HepG2 (cell line): ENCODE measurements around the gene SHISA6. TPM values are rescaled to one million over a fixed set of nuclear protein-coding genes. Genes with fewer than 3 reads are reported as not detected.

Experiments used
- ATAC-seq: fragments of 200-7000 bp; cut with Tn5 transposase; 3 replicates; pipeline ENCODE4 v1.9.1; 2020; ENCODE audit warnings: mild to moderate bottlenecking, moderate library complexity
- BruUV-seq: library from RNA; stranded (reverse); fragments of 400-500 nt; replicated peaks from 2 replicates; lab custom pipeline; 2021; lab: Mats Ljungman, UMichigan
- CTCF ChIA-PET: fragments of 300-600 bp; formaldehyde crosslinking; extraction: SDS; loops from one replicate; lab custom pipeline; 2021; ENCODE audit warnings: low total read pairs, inconsistent platforms, low intra/inter-chr PET ratio; lab: Yijun Ruan, JAX
- POLR2A ChIA-PET: fragments of 350-600 bp; sonication (Branson Sonifier 250); formaldehyde crosslinking; loops from one replicate; lab custom pipeline; 2020; ENCODE audit warnings: antibody characterized with exemption, inconsistent platforms; lab: Yijun Ruan, JAX
- DNase-seq: peaks from one replicate; pipeline ENCODE4 v3.0.0-alpha.2; 2015; ENCODE audit warnings: low spot score
- FAIRE-seq: peaks from 3 replicates; lab custom pipeline; 2011; peaks lifted over from hg19 to GRCh38; lab: Jason Lieb, UNC
- H2AFZ ChIP-seq: one replicate; pipeline ENCODE4 v1.6.1; 2011; ENCODE audit warnings: low read length, inconsistent platforms
- H3K27ac ChIP-seq: fragments of 300-600 bp; 3 replicates; pipeline ENCODE4 v1.8.0; 2011; ENCODE audit warnings: mixed run types, mild to moderate bottlenecking, mixed read lengths, low read length, inconsistent platforms; ENCODE audit not compliant: insufficient read depth; ENCODE audit errors: extremely low read length
- H3K27me3 ChIP-seq, 2 experiments: fragments of 200-600 bp in 1 of 2; 2 replicates in 1 of 2; 3 replicates in 1 of 2; pipeline versions ENCODE4 v1.6.0 to v1.8.0; 2011; ENCODE audit warnings: low read length in 2 of 2, mild to moderate bottlenecking in 2 of 2, moderate library complexity in 2 of 2, inconsistent platforms in 1 of 2; ENCODE audit not compliant: insufficient read depth in 2 of 2, control insufficient read depth in 1 of 2
- H3K36me3 ChIP-seq, 2 experiments: fragments of 200-600 bp in 1 of 2; replicated peaks in 1 of 2; 2 replicates in 1 of 2; 3 replicates in 1 of 2; pipeline versions ENCODE4 v1.5.1 to v1.8.0; 2011; ENCODE audit warnings: low read length in 2 of 2, inconsistent platforms in 1 of 2; ENCODE audit not compliant: insufficient read depth in 2 of 2, control insufficient read depth in 1 of 2
- H3K4me1 ChIP-seq: 2 replicates; pipeline ENCODE4 v1.5.1; 2012; ENCODE audit warnings: low read length, inconsistent platforms; ENCODE audit not compliant: insufficient read depth
- H3K4me2 ChIP-seq: 2 replicates; pipeline ENCODE4 v1.6.0; 2011; ENCODE audit warnings: low read depth, low read length, inconsistent platforms
- H3K4me3 ChIP-seq, 3 experiments: fragments of 200-600 bp in 1 of 3; sonication (generic), shearing (Covaris generic) in 1 of 3; replicated peaks in 1 of 3; 2 replicates each; pipeline ENCODE4 v1.5.1; 2011 to 2016; ENCODE audit warnings: low read length in 3 of 3, inconsistent platforms in 2 of 3, low read depth in 2 of 3, mild to moderate bottlenecking in 2 of 3, control low read depth in 1 of 3, mixed read lengths in 1 of 3; ENCODE audit not compliant: insufficient read depth in 1 of 3
- H3K79me2 ChIP-seq: one replicate; pipeline ENCODE4 v1.6.1; 2011; ENCODE audit warnings: low read length, inconsistent platforms; ENCODE audit not compliant: insufficient read depth
- H3K9ac ChIP-seq: 2 replicates; pipeline ENCODE4 v1.6.0; 2011; ENCODE audit warnings: mild to moderate bottlenecking, low read depth, low read length, inconsistent platforms; ENCODE audit not compliant: insufficient read depth
- H3K9me3 ChIP-seq: 2 replicates; pipeline ENCODE4 v1.5.1; 2012; ENCODE audit warnings: mild to moderate bottlenecking, low read length
- H4K20me1 ChIP-seq: 2 replicates; pipeline ENCODE4 v1.6.0; 2011; ENCODE audit warnings: inconsistent platforms, mild to moderate bottlenecking, low read length, moderate library complexity; ENCODE audit not compliant: insufficient read depth
- FOXA1 ChIP-seq, 2 experiments: fragments of 450-650 bp in 1 of 2; sonication (generic) in 1 of 2; formaldehyde crosslinking in 1 of 2; IDR thresholded peaks; 2 replicates each; pipeline versions ENCODE4 v1.4.0 to v1.6.1; 2016 to 2020; ENCODE audit warnings: missing genetic modification reagents in 1 of 2
- FOXA3 ChIP-seq: IDR thresholded peaks from 2 replicates; pipeline ENCODE4 v1.6.1; 2016; ENCODE audit warnings: missing genetic modification reagents, missing compliant biosample characterization
- HNF4A ChIP-seq: sonication (generic); formaldehyde crosslinking; IDR thresholded peaks from 2 replicates; pipeline ENCODE4 v1.4.0; 2020; ENCODE audit warnings: missing genetic modification reagents
- SALL1 ChIP-seq: sonication (generic); formaldehyde crosslinking; IDR thresholded peaks from 2 replicates; pipeline ENCODE4 v1.8.0; 2022; ENCODE audit warnings: mild to moderate bottlenecking, missing genetic modification reagents
- ZFY ChIP-seq: sonication (generic); formaldehyde crosslinking; IDR thresholded peaks from 2 replicates; pipeline ENCODE4 v1.4.0; 2020; ENCODE audit warnings: missing genetic modification reagents
- WGBS: methylation state at CpG from one replicate; pipeline ENCODE4 v1.1.6; 2017; ENCODE audit warnings: low lambda C conversion rate; 5-methylcytosine and 5-hydroxymethylcytosine counted together
- in situ Hi-C: cut with HindIII; loops from 2 replicates; pipeline ENCODE4 v1.10.0; 2017; ENCODE audit warnings: low pct_unique_long_range_greater_than_20kb; ENCODE audit not compliant: extremely low pct_ligation_motif_present
- intact Hi-C: fragments of 100-400 bp; cut with micrococcal nuclease; formaldehyde crosslinking; loops from one replicate; pipeline ENCODE4 v1.10.0; 2022; ENCODE audit not compliant: unreplicated experiment
- polyA plus RNA-seq, 8 experiments: library from polyadenylated mRNA; depleted of rRNA in 3 of 8; stranded (reverse) in 7 of 8; unstranded in 1 of 8; fragments of >200 nt; fragmentation: Illumina TruSeq in 4 of 8; extraction: Trizol in 4 of 8; gene quantifications; 2 replicates each; pipeline versions ENCODE4 v1.2.1 to v1.2.3, GENCODE V29; 2011 to 2016; ENCODE audit warnings: low read depth in 4 of 8, missing spikeins in 1 of 8, mixed read lengths in 1 of 8; ENCODE audit not compliant: insufficient read depth in 1 of 8
- total RNA-seq, 5 experiments: library from RNA; depleted of rRNA; stranded (reverse); fragments of >200 nt; fragmentation: Illumina TruSeq; extraction: Trizol; gene quantifications; 2 replicates each; pipeline ENCODE4 v1.2.3, GENCODE V29; 2016; ENCODE audit warnings: low read depth in 1 of 5
- TF ChIP-seq, protein P1 (sequence below): sonication (generic); formaldehyde crosslinking; IDR thresholded peaks from 2 replicates; pipeline ENCODE4 v1.4.0; 2020; ENCODE audit warnings: mild to moderate bottlenecking, missing genetic modification reagents, borderline replicate concordance
- TF ChIP-seq, protein P2 (sequence below): sonication (generic); formaldehyde crosslinking; IDR thresholded peaks from 2 replicates; pipeline ENCODE4 v1.4.0; 2020; ENCODE audit warnings: missing genetic modification reagents
- TF ChIP-seq, protein P3 (sequence below): IDR thresholded peaks from 2 replicates; pipeline ENCODE4 v1.6.1; 2012; ENCODE audit warnings: inconsistent platforms

The SHISA6 gene
- total and polyA plus RNA-seq, 2 of the 13 experiments (the other 11 are each of a cell fraction or from before 2014, with no cell fraction given) = not detected

DNA sequence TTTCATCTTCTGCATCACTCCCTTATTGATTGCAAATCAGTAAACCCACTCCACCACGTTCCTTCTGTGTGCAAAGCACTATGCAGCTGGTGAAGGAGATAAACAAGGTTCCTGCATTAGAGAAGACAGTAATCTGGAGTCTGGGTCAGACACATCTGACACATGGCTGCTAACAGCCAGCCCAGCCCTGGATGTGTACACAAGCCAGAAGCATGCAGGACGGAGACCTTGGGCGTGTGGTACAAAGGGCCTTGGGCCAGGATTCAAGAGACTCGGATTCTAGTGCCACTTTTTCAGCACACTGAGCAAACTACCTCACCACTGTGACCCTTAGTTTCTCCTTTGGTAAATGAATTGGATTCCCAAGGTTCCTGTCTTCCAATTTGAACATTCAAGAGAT is 270.7 kb downstream of the SHISA6 start:
- ATAC-seq = peak; percentile 93
- DNase-seq = peak; percentile 18
- Histone ChIP-seq H3K27me3 (no peaks in the 10 kb centered on the region), H3K27ac (no peak overlapping the region), H4K20me1 (no peaks in the 10 kb centered on the region), H3K79me2 (no peaks in the 10 kb centered on the region), H3K4me2 (no peak overlapping the region), H2AFZ (no peak overlapping the region), H3K36me3 (no peaks in the 10 kb centered on the region), H3K4me3 (no peak overlapping the region), H3K9me3 (no peaks in the 10 kb centered on the region), H3K9ac (no peak overlapping the region), H3K4me1 (no peaks in the 10 kb centered on the region)
- no TSS peak for BruUV-seq
- TF ChIP-seq, protein P1, sequence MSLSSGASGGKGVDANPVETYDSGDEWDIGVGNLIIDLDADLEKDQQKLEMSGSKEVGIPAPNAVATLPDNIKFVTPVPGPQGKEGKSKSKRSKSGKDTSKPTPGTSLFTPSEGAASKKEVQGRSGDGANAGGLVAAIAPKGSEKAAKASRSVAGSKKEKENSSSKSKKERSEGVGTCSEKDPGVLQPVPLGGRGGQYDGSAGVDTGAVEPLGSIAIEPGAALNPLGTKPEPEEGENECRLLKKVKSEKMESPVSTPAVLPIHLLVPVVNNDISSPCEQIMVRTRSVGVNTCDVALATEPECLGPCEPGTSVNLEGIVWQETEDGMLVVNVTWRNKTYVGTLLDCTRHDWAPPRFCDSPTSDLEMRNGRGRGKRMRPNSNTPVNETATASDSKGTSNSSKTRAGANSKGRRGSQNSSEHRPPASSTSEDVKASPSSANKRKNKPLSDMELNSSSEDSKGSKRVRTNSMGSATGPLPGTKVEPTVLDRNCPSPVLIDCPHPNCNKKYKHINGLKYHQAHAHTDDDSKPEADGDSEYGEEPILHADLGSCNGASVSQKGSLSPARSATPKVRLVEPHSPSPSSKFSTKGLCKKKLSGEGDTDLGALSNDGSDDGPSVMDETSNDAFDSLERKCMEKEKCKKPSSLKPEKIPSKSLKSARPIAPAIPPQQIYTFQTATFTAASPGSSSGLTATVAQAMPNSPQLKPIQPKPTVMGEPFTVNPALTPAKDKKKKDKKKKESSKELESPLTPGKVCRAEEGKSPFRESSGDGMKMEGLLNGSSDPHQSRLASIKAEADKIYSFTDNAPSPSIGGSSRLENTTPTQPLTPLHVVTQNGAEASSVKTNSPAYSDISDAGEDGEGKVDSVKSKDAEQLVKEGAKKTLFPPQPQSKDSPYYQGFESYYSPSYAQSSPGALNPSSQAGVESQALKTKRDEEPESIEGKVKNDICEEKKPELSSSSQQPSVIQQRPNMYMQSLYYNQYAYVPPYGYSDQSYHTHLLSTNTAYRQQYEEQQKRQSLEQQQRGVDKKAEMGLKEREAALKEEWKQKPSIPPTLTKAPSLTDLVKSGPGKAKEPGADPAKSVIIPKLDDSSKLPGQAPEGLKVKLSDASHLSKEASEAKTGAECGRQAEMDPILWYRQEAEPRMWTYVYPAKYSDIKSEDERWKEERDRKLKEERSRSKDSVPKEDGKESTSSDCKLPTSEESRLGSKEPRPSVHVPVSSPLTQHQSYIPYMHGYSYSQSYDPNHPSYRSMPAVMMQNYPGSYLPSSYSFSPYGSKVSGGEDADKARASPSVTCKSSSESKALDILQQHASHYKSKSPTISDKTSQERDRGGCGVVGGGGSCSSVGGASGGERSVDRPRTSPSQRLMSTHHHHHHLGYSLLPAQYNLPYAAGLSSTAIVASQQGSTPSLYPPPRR (CRISPR knock-in tag) = no peak
- TF ChIP-seq, protein P2, sequence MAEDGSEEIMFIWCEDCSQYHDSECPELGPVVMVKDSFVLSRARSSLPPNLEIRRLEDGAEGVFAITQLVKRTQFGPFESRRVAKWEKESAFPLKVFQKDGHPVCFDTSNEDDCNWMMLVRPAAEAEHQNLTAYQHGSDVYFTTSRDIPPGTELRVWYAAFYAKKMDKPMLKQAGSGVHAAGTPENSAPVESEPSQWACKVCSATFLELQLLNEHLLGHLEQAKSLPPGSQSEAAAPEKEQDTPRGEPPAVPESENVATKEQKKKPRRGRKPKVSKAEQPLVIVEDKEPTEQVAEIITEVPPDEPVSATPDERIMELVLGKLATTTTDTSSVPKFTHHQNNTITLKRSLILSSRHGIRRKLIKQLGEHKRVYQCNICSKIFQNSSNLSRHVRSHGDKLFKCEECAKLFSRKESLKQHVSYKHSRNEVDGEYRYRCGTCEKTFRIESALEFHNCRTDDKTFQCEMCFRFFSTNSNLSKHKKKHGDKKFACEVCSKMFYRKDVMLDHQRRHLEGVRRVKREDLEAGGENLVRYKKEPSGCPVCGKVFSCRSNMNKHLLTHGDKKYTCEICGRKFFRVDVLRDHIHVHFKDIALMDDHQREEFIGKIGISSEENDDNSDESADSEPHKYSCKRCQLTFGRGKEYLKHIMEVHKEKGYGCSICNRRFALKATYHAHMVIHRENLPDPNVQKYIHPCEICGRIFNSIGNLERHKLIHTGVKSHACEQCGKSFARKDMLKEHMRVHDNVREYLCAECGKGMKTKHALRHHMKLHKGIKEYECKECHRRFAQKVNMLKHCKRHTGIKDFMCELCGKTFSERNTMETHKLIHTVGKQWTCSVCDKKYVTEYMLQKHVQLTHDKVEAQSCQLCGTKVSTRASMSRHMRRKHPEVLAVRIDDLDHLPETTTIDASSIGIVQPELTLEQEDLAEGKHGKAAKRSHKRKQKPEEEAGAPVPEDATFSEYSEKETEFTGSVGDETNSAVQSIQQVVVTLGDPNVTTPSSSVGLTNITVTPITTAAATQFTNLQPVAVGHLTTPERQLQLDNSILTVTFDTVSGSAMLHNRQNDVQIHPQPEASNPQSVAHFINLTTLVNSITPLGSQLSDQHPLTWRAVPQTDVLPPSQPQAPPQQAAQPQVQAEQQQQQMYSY (CRISPR knock-in tag) = no peak
- TF ChIP-seq HNF4A (CRISPR knock-in tag) (peak; percentile 50), FOXA3 (CRISPR knock-in tag) (peak; percentile 73), FOXA1 (IDR thresholded peaks at IDR 0.05) (no peak), FOXA1 (CRISPR knock-in tag; IDR thresholded peaks at IDR 0.05) (peak; percentile 82), ZFY (no peak), SALL1 (CRISPR knock-in tag) (0 out of 2 replicates have a peak, but pooled peaks have one; percentile 25)
- TF ChIP-seq, protein P3, sequence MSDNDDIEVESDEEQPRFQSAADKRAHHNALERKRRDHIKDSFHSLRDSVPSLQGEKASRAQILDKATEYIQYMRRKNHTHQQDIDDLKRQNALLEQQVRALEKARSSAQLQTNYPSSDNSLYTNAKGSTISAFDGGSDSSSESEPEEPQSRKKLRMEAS = 0 out of 2 replicates have a peak, but pooled peaks have one; percentile 16
- 0% methylated on average over 1 of the region's 4 CpGs for WGBS
- intact Hi-C loops (no loop called here), in situ Hi-C loops (no loop called here)
- ChIA-PET POLR2A (no interaction called here), CTCF (no interaction called here)
- no peak for FAIRE-seq
